Ovary (tissue), 9 donors: ENCODE measurements around the gene SSBP2. TPM values are rescaled to one million over a fixed set of nuclear protein-coding genes. Genes with fewer than 3 reads are reported as not detected.

Experiments
- DNase-seq, 5 donors: peaks; one replicate each; pipeline ENCODE4 v3.0.0-alpha.2; 2019 to 2020
- H3K27ac ChIP-seq, 2 donors: fragments of 200-600 bp; one replicate each; pipeline versions ENCODE4 v1.5.1 to v1.8.0; 2019 to 2022
- H3K27me3 ChIP-seq: fragments of 200-600 bp; one replicate; pipeline ENCODE4 v1.8.0; 2022
- H3K36me3 ChIP-seq: fragments of 200-600 bp; sonication (generic); one replicate; pipeline ENCODE4 v1.5.1; 2019
- H3K4me1 ChIP-seq: one replicate; pipeline ENCODE4 v1.8.1; 2013; ENCODE audit warnings: mild to moderate bottlenecking, moderate library complexity; ENCODE audit not compliant: insufficient read depth
- H3K4me3 ChIP-seq: fragments of 200-600 bp; sonication (generic); one replicate; pipeline ENCODE4 v1.5.1; 2017
- H3K9me3 ChIP-seq, 2 donors: fragments of 200-600 bp in 1 of 2; sonication (generic) in 1 of 2; one replicate each; pipeline versions ENCODE4 v1.5.1 to v1.8.1; 2013 to 2019; ENCODE audit warnings: mild to moderate bottlenecking in 1 of 2, moderate library complexity in 1 of 2
- CTCF ChIP-seq, 3 donors: fragments of 450-650 bp in 2 of 3; fragments of 200-600 bp in 1 of 3; IDR thresholded peaks; one replicate each; pipeline versions ENCODE4 v1.5.1 to v1.8.0; 2016 to 2022; ENCODE audit warnings: antibody characterized with exemption in 3 of 3, mild to moderate bottlenecking in 1 of 3
- EP300 ChIP-seq: sonication (generic); formaldehyde crosslinking; IDR thresholded peaks from one replicate; pipeline ENCODE4 v1.6.1; 2017; ENCODE audit warnings: antibody characterized with exemption
- POLR2A ChIP-seq: fragments of 450-650 bp; IDR thresholded peaks from one replicate; pipeline ENCODE4 v1.6.1; 2017; ENCODE audit warnings: antibody characterized with exemption, mild to moderate bottlenecking, moderate library complexity
- WGBS, 3 donors: extraction: QIAGEN DNeasy Blood & Tissue Kit in 1 of 3; methylation state at CpG; one replicate each; pipeline versions ENCODE4 v1.1.5 to v1.1.7; 2013 to 2017; 5-methylcytosine and 5-hydroxymethylcytosine counted together
- intact Hi-C, 4 donors: fragments of 100-400 bp; cut with DNase I; formaldehyde crosslinking; loops; one replicate each; pipeline versions ENCODE4 v1.11.0 to v1.15.1; 2022 to 2023
- polyA plus RNA-seq, 2 donors: library from polyadenylated mRNA; stranded (reverse); fragments of 200-250 nt in 1 of 2; fragments of 350-450 nt in 1 of 2; fragmentation: Illumina TruSeq in 1 of 2; extraction: RNeasy Lipid Tissue Mini Kit (QIAGEN cat#74804) in 1 of 2; gene quantifications; one replicate each; pipeline ENCODE4 v1.2.3, GENCODE V29; 2013 to 2014
- total RNA-seq, 7 donors: library from RNA; depleted of rRNA in 2 of 7; stranded (reverse); fragments of >200 nt in 2 of 7; fragmentation: NEBNext Ultra II Directional in 3 of 7; extraction: Animal tissue kit (Norgen Biotek cat#: 25700) in 3 of 7; gene quantifications; one replicate each; pipeline versions ENCODE4 v1.1.0 to v1.2.4, GENCODE V29; 2016 to 2023
- donor health status: DM: no; HTN: no; CAD: no; lungs with moderate emphysema.
- donor health status: DM: no; HTN: no; CAD: no.
- donor health status: Bipolar disorder and iron deficiency.
- donor health status: DM: yes; HTN: yes; CAD: no.
- donor health status: DM: no; HTN: no; CAD: no.
- donor health status: DM: yes; HTN: yes; CAD: no.

The SSBP2 gene
- total and polyA plus RNA-seq, 9 donors = 40.5 to 126 (median 78.2) TPM

GRCh38 chr5:81428446-81428845 lies 322.5 kb downstream of the SSBP2 start:
- Histone ChIP-seq H3K27ac (no peak overlapping the region), H3K9me3 (no peaks in the 10 kb centered on the region), H3K4me3 (no peak overlapping the region), H3K36me3 (no peaks in the 10 kb centered on the region), H3K27me3 (no peaks in the 10 kb centered on the region), H3K4me1 (peaks cover 3% of the 10 kb centered on the region)
- WGBS, 3 donors = 78 to 89% (median 86%) methylated on average over 3 of the region's 3 CpGs
- no peak for TF ChIP-seq POLR2A
- no peak for TF ChIP-seq CTCF (IDR thresholded peaks at IDR 0.05)
- no peak for TF ChIP-seq EP300
- intact Hi-C loops = loop anchor here in 3 of 4 donors (5.0 to 10.0 kb wide), 4 partner anchors 316 to 739 kb away; no protein-coding TSS in a partner anchor
- no peak for DNase-seq

GRCh38 chr5:81427566-81427965 lies 323.3 kb downstream of the SSBP2 start:
- H3K9me3 ChIP-seq = no peaks in the 10 kb centered on the region
- H3K27ac ChIP-seq = no peak overlapping the region
- no peak for TF ChIP-seq EP300
- no peak for TF ChIP-seq CTCF (IDR thresholded peaks at IDR 0.05)
- TF ChIP-seq POLR2A = no peak
- DNase-seq = no peak
- no peak overlapping the region for H3K4me3 ChIP-seq
- no peaks in the 10 kb centered on the region for H3K27me3 ChIP-seq
- H3K4me1 ChIP-seq = peaks cover 3% of the 10 kb centered on the region
- intact Hi-C loops = loop anchor here in 3 of 4 donors (5.0 to 10.0 kb wide), 4 partner anchors 317 to 740 kb away; no protein-coding TSS in a partner anchor
- H3K36me3 ChIP-seq = no peaks in the 10 kb centered on the region
- 88 to 97% (median 93%) methylated on average over 1 of the region's 1 CpG for WGBS, 3 donors

- TF ChIP-seq POLR2A (no peak), EP300 (no peak), CTCF (IDR thresholded peaks at IDR 0.05) (no peak)
- intact Hi-C loops = loop anchor here in 3 of 4 donors (5.0 to 10.0 kb wide), 4 partner anchors 318 to 741 kb away; no protein-coding TSS in a partner anchor
Observed at GRCh38 chr5:81426359-81427030, 324.4 kb downstream of the SSBP2 start.

GRCh38 chr5:81425569-81425968 lies 325.3 kb downstream of the SSBP2 start:
- Histone ChIP-seq H3K27me3 (no peaks in the 10 kb centered on the region), H3K36me3 (no peaks in the 10 kb centered on the region), H3K4me1 (peaks cover 3% of the 10 kb centered on the region), H3K4me3 (no peak overlapping the region), H3K27ac (no peak overlapping the region), H3K9me3 (no peaks in the 10 kb centered on the region)
- no peak for DNase-seq
- 1% methylated on average over 2 of the region's 2 CpGs for WGBS, 3 donors
- intact Hi-C loops = loop anchor here in 3 of 4 donors (5.0 to 10.0 kb wide), 4 partner anchors 319 to 742 kb away; no protein-coding TSS in a partner anchor
- TF ChIP-seq CTCF (IDR thresholded peaks at IDR 0.05) (peak; percentile 40 to 60 (median 45)), EP300 (no peak), POLR2A (no peak)

More at GRCh38 chr5:81426359-81427030, 324.4 kb downstream of the SSBP2 start:
- no peak for DNase-seq
- no peak overlapping the region for H3K4me3 ChIP-seq
- peaks cover 3% of the 10 kb centered on the region for H3K4me1 ChIP-seq
- H3K27me3 ChIP-seq = no peaks in the 10 kb centered on the region
- no peaks in the 10 kb centered on the region for H3K36me3 ChIP-seq
- peak overlapping the region in 1 of 2 donors; percentile 13 for H3K27ac ChIP-seq
- no peaks in the 10 kb centered on the region for H3K9me3 ChIP-seq
- WGBS, 3 donors = 30 to 47% (median 36%) methylated on average over 3 of the region's 3 CpGs
